ENCODE measurements around the gene NRSN2. TPM values are rescaled to one million over a fixed set of nuclear protein-coding genes. Genes with fewer than 3 reads are reported as not detected.

Gene NRSN2
- total RNA-seq, 1 experiment from 2014 or later, result 1.9 TPM

- ChIA-PET CTCF (no interaction called here), POLR2A (no interaction called here), RAD21 (ENCODE audit: low non-redundant PET in 1 of 2, low total read pairs in 2 of 2, uncharacterized antibody in 2 of 2, unreplicated experiment in 2 of 2) (no interaction called here)
- no peak overlapping the region for H3K27ac ChIP-seq (ENCODE audit: low read depth, low read length)
- H3K4me2 ChIP-seq (ENCODE audit: low read length), result no peak overlapping the region
- ATAC-seq (no peak), DNase-seq (ENCODE audit: low read depth, low spot score) (no peak)
- no peaks in the 10 kb centered on the region for H3K9me2 ChIP-seq (ENCODE audit: insufficient read depth)
- no TSS peak for BruUV-seq (replicated peaks)
- intact Hi-C loops (cut with micrococcal nuclease), result no loop called here
- no peaks in the 10 kb centered on the region for H3K79me2 ChIP-seq (ENCODE audit: insufficient read depth, low read length)
- H2AFZ ChIP-seq (ENCODE audit: low read depth, low read length, poor library complexity, severe bottlenecking), result no peak overlapping the region
- no peak overlapping the region for H3K4me3 ChIP-seq (replicated peaks in 1 of 2; ENCODE audit: low read depth in 1 of 2, low read length in 2 of 2)
- no peaks in the 10 kb centered on the region for H3K9me3 ChIP-seq (ENCODE audit: control insufficient read depth in 1 of 2, insufficient read depth in 1 of 2, low read depth in 1 of 2, low read length in 2 of 2)
- peaks cover 0 to 12% of the 10 kb centered on the region in 2 experiments; a peak in 2 of 4 replicates for H3K4me1 ChIP-seq (ENCODE audit: control insufficient read depth in 1 of 2, insufficient read depth in 2 of 2, low read length in 2 of 2)
- no peaks in the 10 kb centered on the region for H3K27me3 ChIP-seq (ENCODE audit: insufficient read depth, low read length)
- no peaks in the 10 kb centered on the region for H3K36me3 ChIP-seq (ENCODE audit: control insufficient read depth in 1 of 2, insufficient read depth in 2 of 2, low read length in 2 of 2)
- H4K20me1 ChIP-seq (ENCODE audit: insufficient read depth), result no peaks in the 10 kb centered on the region
- H3K9ac ChIP-seq (ENCODE audit: low read length), result no peak overlapping the region
- TF ChIP-seq EZH2phosphoT487 (IDR thresholded peaks at IDR 0.05; ENCODE audit: borderline replicate concordance) (no peak), RAD21 (IDR thresholded peaks at IDR 0.05; ENCODE audit: low read depth) (0 out of 2 replicates have a peak, but pooled peaks have one; percentile 17)
Observed at GRCh38 chr20:309306-309840, 37.5 kb upstream of the NRSN2 start.

GRCh38 chr20:309841-310644 is 36.9 kb upstream of the NRSN2 start:
- no peaks in the 10 kb centered on the region for H3K9me2 ChIP-seq (ENCODE audit: insufficient read depth)
- DNase-seq (ENCODE audit: low read depth, low spot score) (no peak), ATAC-seq (peak; percentile 81)
- H3K27me3 ChIP-seq (ENCODE audit: insufficient read depth, low read length), result no peaks in the 10 kb centered on the region
- intact Hi-C loops (cut with micrococcal nuclease), result no loop called here
- H4K20me1 ChIP-seq (ENCODE audit: insufficient read depth), result no peaks in the 10 kb centered on the region
- ChIA-PET RAD21 (ENCODE audit: low non-redundant PET in 1 of 2, low total read pairs in 2 of 2, uncharacterized antibody in 2 of 2, unreplicated experiment in 2 of 2) (no interaction called here), CTCF (no interaction called here), POLR2A (interaction anchor here (1.0 kb wide), 1 partner anchor 14 kb away, joined by 3 read pairs; no protein-coding TSS in a partner anchor)
- no peaks in the 10 kb centered on the region for H3K9me3 ChIP-seq (ENCODE audit: control insufficient read depth in 1 of 2, insufficient read depth in 1 of 2, low read depth in 1 of 2, low read length in 2 of 2)
- BruUV-seq (replicated peaks), result no TSS peak
- no peaks in the 10 kb centered on the region for H3K79me2 ChIP-seq (ENCODE audit: insufficient read depth, low read length)
- no peak overlapping the region for H3K9ac ChIP-seq (ENCODE audit: low read length)
- no peak for TF ChIP-seq JUND (IDR thresholded peaks at IDR 0.05)
- no peak for TF ChIP-seq TCF7L2 (IDR thresholded peaks at IDR 0.05; ENCODE audit: borderline replicate concordance, extremely low read depth, insufficient read depth, insufficient read length)
- no peak for TF ChIP-seq REST (IDR thresholded peaks at IDR 0.05; ENCODE audit: low read depth)
- TF ChIP-seq EGR1 (IDR thresholded peaks at IDR 0.05; ENCODE audit: low read depth), result no peak
- TF ChIP-seq EZH2phosphoT487 (IDR thresholded peaks at IDR 0.05; ENCODE audit: borderline replicate concordance), result no peak
- no peak for TF ChIP-seq POLR2A (IDR thresholded peaks at IDR 0.05; ENCODE audit: borderline replicate concordance, extremely low read depth, insufficient read depth, insufficient read length)
- no peak for TF ChIP-seq FOSL1 (IDR thresholded peaks at IDR 0.05; ENCODE audit: low read depth)
- no peak for TF ChIP-seq ELF1 (IDR thresholded peaks at IDR 0.05; ENCODE audit: borderline replicate concordance, low read depth)
- no peak for TF ChIP-seq ZBTB33 (IDR thresholded peaks at IDR 0.05; ENCODE audit: extremely low read depth, insufficient replicate concordance, low read length)
- no peak overlapping the region for H2AFZ ChIP-seq (ENCODE audit: low read depth, low read length, poor library complexity, severe bottlenecking)
- no peak overlapping the region for H3K27ac ChIP-seq (ENCODE audit: low read depth, low read length)
- H3K4me2 ChIP-seq (ENCODE audit: low read length), result no peak overlapping the region
- no peak overlapping the region for H3K4me3 ChIP-seq (replicated peaks in 1 of 2; ENCODE audit: low read depth in 1 of 2, low read length in 2 of 2)
- peaks cover 0 to 12% of the 10 kb centered on the region in 2 experiments; a peak in 2 of 4 replicates for H3K4me1 ChIP-seq (ENCODE audit: control insufficient read depth in 1 of 2, insufficient read depth in 2 of 2, low read length in 2 of 2)
- H3K36me3 ChIP-seq (ENCODE audit: control insufficient read depth in 1 of 2, insufficient read depth in 2 of 2, low read length in 2 of 2), result no peaks in the 10 kb centered on the region
